ENCODE measurements around the gene ASAP3. TPM values are rescaled to one million over a fixed set of nuclear protein-coding genes. Genes with fewer than 3 reads are reported as not detected.

Gene ASAP3
- total RNA-seq, 1 experiment from 2014 or later: 17.9 TPM

DNA sequence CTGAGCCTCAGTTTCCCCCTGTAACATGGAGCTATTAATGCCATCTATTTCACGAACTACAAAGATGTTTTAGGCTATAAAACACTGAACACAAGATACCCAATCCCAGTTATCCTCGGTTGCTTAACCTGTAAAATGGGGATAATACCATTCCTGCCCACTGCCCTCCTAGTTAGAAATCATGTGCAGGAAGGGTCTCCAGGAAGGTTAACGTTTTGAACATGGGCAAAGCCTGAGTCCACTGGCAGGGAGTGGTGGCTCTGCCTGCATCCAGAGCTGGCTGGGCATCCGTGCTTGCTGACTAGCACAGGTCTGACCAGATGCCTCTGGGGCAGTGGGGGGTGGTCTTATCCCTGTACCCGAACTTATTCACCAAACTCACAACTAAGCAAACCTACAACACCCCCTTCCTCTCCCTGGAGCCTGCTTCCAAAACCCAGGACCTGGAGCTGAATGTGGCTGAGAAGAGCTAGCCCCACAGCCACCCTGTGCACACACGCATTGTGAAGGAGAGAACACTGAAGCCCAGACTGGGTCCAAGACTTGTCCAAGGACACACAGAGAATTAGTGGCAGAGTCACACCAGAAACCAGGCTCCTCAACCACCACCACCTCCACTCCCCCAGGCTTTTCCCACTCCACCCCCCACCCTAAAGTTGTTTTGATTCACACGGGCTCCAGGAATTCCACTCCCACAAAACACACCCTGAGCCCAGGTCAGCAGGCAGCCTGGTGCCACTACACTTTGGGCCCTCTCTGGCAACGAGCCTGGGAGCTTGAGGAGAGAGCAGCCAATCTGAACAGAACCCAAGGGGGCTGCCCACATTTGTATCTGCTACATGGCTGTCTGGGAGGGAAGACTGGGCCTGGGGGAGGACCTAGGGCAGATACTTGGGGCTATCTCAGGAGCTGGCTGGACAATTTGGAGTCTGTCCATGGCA is 45.4 kb upstream of the ASAP3 start:
- H3K27me3 ChIP-seq (ENCODE audit: control insufficient read depth, insufficient read depth, low read length): no peaks in the 10 kb centered on the region
- no peaks in the 10 kb centered on the region for H3K9me3 ChIP-seq (ENCODE audit: control insufficient read depth, insufficient read depth, low read depth, low read length)
- peaks cover 2% of the 10 kb centered on the region; the same call in 1 of the 2 replicates for H3K36me3 ChIP-seq (ENCODE audit: control insufficient read depth, insufficient read depth, low read length)
- intact Hi-C loops (cut with micrococcal nuclease; ENCODE audit: unreplicated experiment) (no loop called here), in situ Hi-C loops (cut with HindIII; ENCODE audit: low pct_unique_long_range_greater_than_20kb, low sequenced_read_pairs) (no loop called here)
- POLR2A ChIA-PET: no interaction called here
- peak overlapping the region; percentile 69 to 77 for H3K4me3 ChIP-seq (ENCODE audit: low read depth in 2 of 2, low read length in 2 of 2)
- ATAC-seq (peak; percentile 18), DNase-seq (ENCODE audit: low read depth, low spot score) (no peak)
- H3K27ac ChIP-seq (ENCODE audit: low read length): peak overlapping the region; percentile 76
- CTCF ChIA-PET: interaction anchor here (1.0 to 2.0 kb wide), 3 partner anchors 10 to 312 kb away, joined by 4 to 12 read pairs (median 5); partner anchors contain the start of gene HTR1D
- TF ChIP-seq, protein P1, sequence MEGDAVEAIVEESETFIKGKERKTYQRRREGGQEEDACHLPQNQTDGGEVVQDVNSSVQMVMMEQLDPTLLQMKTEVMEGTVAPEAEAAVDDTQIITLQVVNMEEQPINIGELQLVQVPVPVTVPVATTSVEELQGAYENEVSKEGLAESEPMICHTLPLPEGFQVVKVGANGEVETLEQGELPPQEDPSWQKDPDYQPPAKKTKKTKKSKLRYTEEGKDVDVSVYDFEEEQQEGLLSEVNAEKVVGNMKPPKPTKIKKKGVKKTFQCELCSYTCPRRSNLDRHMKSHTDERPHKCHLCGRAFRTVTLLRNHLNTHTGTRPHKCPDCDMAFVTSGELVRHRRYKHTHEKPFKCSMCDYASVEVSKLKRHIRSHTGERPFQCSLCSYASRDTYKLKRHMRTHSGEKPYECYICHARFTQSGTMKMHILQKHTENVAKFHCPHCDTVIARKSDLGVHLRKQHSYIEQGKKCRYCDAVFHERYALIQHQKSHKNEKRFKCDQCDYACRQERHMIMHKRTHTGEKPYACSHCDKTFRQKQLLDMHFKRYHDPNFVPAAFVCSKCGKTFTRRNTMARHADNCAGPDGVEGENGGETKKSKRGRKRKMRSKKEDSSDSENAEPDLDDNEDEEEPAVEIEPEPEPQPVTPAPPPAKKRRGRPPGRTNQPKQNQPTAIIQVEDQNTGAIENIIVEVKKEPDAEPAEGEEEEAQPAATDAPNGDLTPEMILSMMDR (IDR thresholded peaks at IDR 0.05): no peak
- TF ChIP-seq, protein P2, sequence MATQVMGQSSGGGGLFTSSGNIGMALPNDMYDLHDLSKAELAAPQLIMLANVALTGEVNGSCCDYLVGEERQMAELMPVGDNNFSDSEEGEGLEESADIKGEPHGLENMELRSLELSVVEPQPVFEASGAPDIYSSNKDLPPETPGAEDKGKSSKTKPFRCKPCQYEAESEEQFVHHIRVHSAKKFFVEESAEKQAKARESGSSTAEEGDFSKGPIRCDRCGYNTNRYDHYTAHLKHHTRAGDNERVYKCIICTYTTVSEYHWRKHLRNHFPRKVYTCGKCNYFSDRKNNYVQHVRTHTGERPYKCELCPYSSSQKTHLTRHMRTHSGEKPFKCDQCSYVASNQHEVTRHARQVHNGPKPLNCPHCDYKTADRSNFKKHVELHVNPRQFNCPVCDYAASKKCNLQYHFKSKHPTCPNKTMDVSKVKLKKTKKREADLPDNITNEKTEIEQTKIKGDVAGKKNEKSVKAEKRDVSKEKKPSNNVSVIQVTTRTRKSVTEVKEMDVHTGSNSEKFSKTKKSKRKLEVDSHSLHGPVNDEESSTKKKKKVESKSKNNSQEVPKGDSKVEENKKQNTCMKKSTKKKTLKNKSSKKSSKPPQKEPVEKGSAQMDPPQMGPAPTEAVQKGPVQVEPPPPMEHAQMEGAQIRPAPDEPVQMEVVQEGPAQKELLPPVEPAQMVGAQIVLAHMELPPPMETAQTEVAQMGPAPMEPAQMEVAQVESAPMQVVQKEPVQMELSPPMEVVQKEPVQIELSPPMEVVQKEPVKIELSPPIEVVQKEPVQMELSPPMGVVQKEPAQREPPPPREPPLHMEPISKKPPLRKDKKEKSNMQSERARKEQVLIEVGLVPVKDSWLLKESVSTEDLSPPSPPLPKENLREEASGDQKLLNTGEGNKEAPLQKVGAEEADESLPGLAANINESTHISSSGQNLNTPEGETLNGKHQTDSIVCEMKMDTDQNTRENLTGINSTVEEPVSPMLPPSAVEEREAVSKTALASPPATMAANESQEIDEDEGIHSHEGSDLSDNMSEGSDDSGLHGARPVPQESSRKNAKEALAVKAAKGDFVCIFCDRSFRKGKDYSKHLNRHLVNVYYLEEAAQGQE (IDR thresholded peaks at IDR 0.05; ENCODE audit: insufficient read depth in 1 of 2, low read depth in 2 of 2, low read length in 1 of 2): no peak
- TF ChIP-seq POLR2AphosphoS5 (IDR thresholded peaks at IDR 0.05; ENCODE audit: low read depth, low read length) (no peak), SIN3A (IDR thresholded peaks at IDR 0.05; ENCODE audit: borderline replicate concordance, insufficient read depth, low read depth, low read length) (no peak), TCF7L2 (IDR thresholded peaks at IDR 0.05; ENCODE audit: low read depth, low read length) (no peak)
- no TSS peak for BruUV-seq (replicated peaks)
- H3K4me1 ChIP-seq (ENCODE audit: control insufficient read depth, insufficient read depth, low read length): peaks cover 35% of the 10 kb centered on the region

DNA sequence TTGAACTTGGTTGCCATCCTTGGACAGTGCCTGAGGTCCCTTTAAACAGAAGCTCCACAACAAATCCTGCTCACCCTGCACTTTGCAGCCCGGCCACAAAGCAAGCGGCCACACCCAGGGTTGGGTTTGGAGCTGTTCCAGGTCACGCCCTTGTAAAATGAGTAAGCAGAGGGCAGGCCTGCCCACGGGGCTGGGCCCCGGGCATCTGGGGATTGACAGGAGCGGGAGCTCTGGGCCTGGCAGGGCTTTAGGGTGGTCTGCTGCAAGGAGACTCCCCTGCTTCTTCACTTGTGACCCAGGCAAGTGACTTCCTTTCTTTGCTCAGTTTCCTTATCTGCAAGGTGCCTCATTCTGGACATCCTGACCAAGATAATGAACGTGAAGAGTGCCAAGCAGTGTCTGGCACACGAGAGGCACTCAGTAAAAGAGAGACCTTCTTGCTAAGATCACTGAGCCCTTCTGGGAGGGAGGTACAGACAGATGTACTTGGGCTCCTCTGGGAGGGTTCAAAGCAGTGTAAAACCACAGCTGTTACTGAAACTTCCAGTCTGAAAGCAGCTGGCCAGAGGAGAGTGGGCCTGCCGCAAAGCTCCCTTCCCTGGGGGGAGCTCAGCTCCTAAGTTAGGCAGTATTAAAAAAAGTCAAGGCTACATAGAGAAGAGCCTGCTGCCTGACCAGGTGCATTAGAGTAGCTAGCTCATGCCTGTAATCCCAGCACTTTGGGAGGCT is 44.4 kb upstream of the ASAP3 start:
- Histone ChIP-seq H3K27me3 (ENCODE audit: control insufficient read depth, insufficient read depth, low read length) (no peaks in the 10 kb centered on the region), H3K9me3 (ENCODE audit: control insufficient read depth, insufficient read depth, low read depth, low read length) (no peaks in the 10 kb centered on the region), H3K4me3 (ENCODE audit: low read depth in 2 of 2, low read length in 2 of 2) (peak overlapping the region in 1 of 2 experiments; percentile 17; a peak in 2 of 4 replicates), H3K27ac (ENCODE audit: low read length) (peak overlapping the region; percentile 18; the same call in 1 of the 2 replicates), H3K4me1 (ENCODE audit: control insufficient read depth, insufficient read depth, low read length) (peaks cover 35% of the 10 kb centered on the region), H3K36me3 (ENCODE audit: control insufficient read depth, insufficient read depth, low read length) (peaks cover 2% of the 10 kb centered on the region; the same call in 1 of the 2 replicates)
- intact Hi-C loops (cut with micrococcal nuclease; ENCODE audit: unreplicated experiment) (no loop called here), in situ Hi-C loops (cut with HindIII; ENCODE audit: low pct_unique_long_range_greater_than_20kb, low sequenced_read_pairs) (no loop called here)
- ATAC-seq: peak; percentile 79
- no TSS peak for BruUV-seq (replicated peaks)
- CTCF ChIA-PET: interaction anchor here (0.7 to 2.0 kb wide), 5 partner anchors 11 to 426 kb away, joined by 3 to 12 read pairs (median 4); partner anchors contain the start of gene HTR1D
- peak; percentile 82 for DNase-seq (ENCODE audit: low read depth, low spot score)
- TF ChIP-seq, protein P1 (IDR thresholded peaks at IDR 0.05): no peak
- TF ChIP-seq TCF7L2 (IDR thresholded peaks at IDR 0.05; ENCODE audit: low read depth, low read length) (no peak), POLR2AphosphoS5 (IDR thresholded peaks at IDR 0.05; ENCODE audit: low read depth, low read length) (no peak), SIN3A (IDR thresholded peaks at IDR 0.05; ENCODE audit: borderline replicate concordance, insufficient read depth, low read depth, low read length) (no peak)
- TF ChIP-seq, protein P2 (IDR thresholded peaks at IDR 0.05; ENCODE audit: insufficient read depth in 1 of 2, low read depth in 2 of 2, low read length in 1 of 2): no peak
- POLR2A ChIA-PET: interaction anchor here (0.6 kb wide), 1 partner anchor 15 kb away, joined by 3 read pairs; no protein-coding TSS in a partner anchor

Measured in Panc1 (cell line).